Thyroid gland (tissue), 4 donors: ENCODE results near the gene PRELP.

Experiments
- CTCF ChIP-seq, 6 experiments: fragments of 200-600 bp in 3 of 6; fragments of 450-650 bp in 3 of 6; sonication (generic) in 3 of 6; IDR thresholded peaks; one replicate each; pipeline ENCODE4 v1.5.1; 2016 to 2019; ENCODE audit warnings: antibody characterized with exemption in 6 of 6, mild to moderate bottlenecking in 2 of 6, inconsistent platforms in 1 of 6, moderate library complexity in 1 of 6
- POLR2A ChIP-seq, 2 donors: fragments of 450-650 bp; IDR thresholded peaks; one replicate each; pipeline ENCODE4 v1.6.1; 2017; ENCODE audit warnings: antibody characterized with exemption in 2 of 2, mild to moderate bottlenecking in 2 of 2, moderate library complexity in 1 of 2

GRCh38 chr1:203450001-203450400 is 25.6 kb upstream of the PRELP start:
- TF ChIP-seq CTCF (IDR thresholded peaks at IDR 0.05) (no peak), POLR2A (IDR thresholded peaks at IDR 0.05) (no peak)
